B cell (primary cell): ENCODE data around the gene PAEP. TPM values are rescaled to one million over a fixed set of nuclear protein-coding genes. Genes with fewer than 3 reads are reported as not detected.
"Not testable (repeated sequence)": the region's sequence is repeated elsewhere in the genome, so short reads cannot be mapped to it uniquely, and the experiment has no call there.

ENCODE experiments used
- ATAC-seq: fragments of 200-7000 bp; cut with Tn5 transposase; one replicate; pipeline ENCODE4 v1.10.0; 2021; ENCODE audit warnings: low read depth, mild to moderate bottlenecking, moderate number of reproducible peaks, moderate library complexity
- CTCF ChIA-PET: fragments of 350-600 bp; sonication (Branson Sonifier 250); formaldehyde crosslinking; loops from one replicate; lab custom pipeline; 2021; ENCODE audit warnings: antibody characterized with exemption, inconsistent platforms; lab: Charles Lee
- POLR2A ChIA-PET: fragments of 350-600 bp; sonication (Branson Sonifier 250); formaldehyde crosslinking; loops from one replicate; lab custom pipeline; 2021; ENCODE audit warnings: antibody characterized with exemption; lab: Charles Lee
- DNase-seq: peaks from one replicate; pipeline ENCODE4 v3.0.0; 2013
- H2AFZ ChIP-seq: 2 replicates; pipeline ENCODE4 v1.6.1; 2012; ENCODE audit warnings: mild to moderate bottlenecking, low read depth, low read length; ENCODE audit not compliant: insufficient read depth, poor library complexity, severe bottlenecking
- H3K27ac ChIP-seq, 2 donors: 1 replicate in 1 of 2; 2 replicates in 1 of 2; pipeline ENCODE4 v1.5.1; 2012 to 2013; ENCODE audit warnings: low read length in 2 of 2, mild to moderate bottlenecking in 2 of 2, moderate library complexity in 1 of 2
- H3K27me3 ChIP-seq, 4 experiments: fragments of 200-600 bp in 1 of 4; sonication (generic) in 1 of 4; replicated peaks in 1 of 4; 1 replicate in 2 of 4; 2 replicates in 2 of 4; pipeline versions ENCODE4 v1.6.1 to v1.7.0; 2013 to 2016; ENCODE audit warnings: low read length in 3 of 4, mild to moderate bottlenecking in 2 of 4, mixed read lengths in 1 of 4, moderate library complexity in 1 of 4; ENCODE audit not compliant: insufficient read depth in 4 of 4, control insufficient read depth in 3 of 4; ENCODE audit errors: control extremely low read depth in 1 of 4
- H3K36me3 ChIP-seq, 2 experiments: replicated peaks in 1 of 2; 1 replicate in 1 of 2; 2 replicates in 1 of 2; pipeline versions ENCODE4 v1.6.1 to v1.7.1; 2013; ENCODE audit warnings: low read length in 1 of 2; ENCODE audit not compliant: insufficient read depth in 2 of 2, control insufficient read depth in 1 of 2; ENCODE audit errors: control extremely low read depth in 1 of 2, extremely low read depth in 1 of 2
- H3K4me1 ChIP-seq, 2 donors: fragments of 200-600 bp in 1 of 2; sonication (generic) in 1 of 2; 1 replicate in 1 of 2; 2 replicates in 1 of 2; pipeline versions ENCODE4 v1.5.1 to v1.6.1; 2013 to 2017; ENCODE audit warnings: low read length in 2 of 2; ENCODE audit not compliant: control insufficient read depth in 2 of 2, insufficient read depth in 2 of 2
- H3K4me2 ChIP-seq: replicated peaks from 2 replicates; pipeline ENCODE3; 2012; ENCODE audit warnings: mild to moderate bottlenecking, low read depth, low read length; ENCODE audit not compliant: poor library complexity, severe bottlenecking
- H3K4me3 ChIP-seq, 5 experiments: fragments of 200-600 bp in 1 of 5; sonication (generic) in 1 of 5; 1 replicate in 3 of 5; 2 replicates in 2 of 5; pipeline versions ENCODE4 v1.5.1 to v1.7.0; 2011 to 2016; ENCODE audit warnings: low read length in 4 of 5, mild to moderate bottlenecking in 4 of 5, low read depth in 2 of 5, control low read depth in 1 of 5, moderate library complexity in 1 of 5; ENCODE audit not compliant: insufficient read depth in 1 of 5; ENCODE audit errors: control extremely low read depth in 1 of 5, extremely low read depth in 1 of 5
- H3K79me2 ChIP-seq: fragments of 200-600 bp; sonication (generic); one replicate; pipeline ENCODE4 v1.6.0; 2016; ENCODE audit warnings: low read length; ENCODE audit not compliant: control insufficient read depth, insufficient read depth
- H3K9ac ChIP-seq: fragments of 200-600 bp; sonication (generic); 2 replicates; pipeline ENCODE4 v1.6.1; 2017; ENCODE audit warnings: mild to moderate bottlenecking, low read length, moderate library complexity
- H3K9me3 ChIP-seq, 3 donors: one replicate each; pipeline versions ENCODE4 v1.6.1 to v1.7.1; 2013; ENCODE audit warnings: low read length in 2 of 3; ENCODE audit not compliant: control insufficient read depth in 2 of 3, insufficient read depth in 1 of 3; ENCODE audit errors: control extremely low read depth in 1 of 3
- H4K20me1 ChIP-seq: 2 replicates; pipeline ENCODE4 v1.6.0; 2012; ENCODE audit warnings: mild to moderate bottlenecking, low read length; ENCODE audit not compliant: insufficient read depth, control insufficient read depth, poor library complexity, severe bottlenecking
- H3K27ac Mint-ChIP-seq: one replicate; pipeline ENCODE4 v1.8.0; 2021; ENCODE audit warnings: mixed read lengths
- H3K27me3 Mint-ChIP-seq: one replicate; pipeline ENCODE4 v1.8.0; 2021; ENCODE audit warnings: mixed read lengths
- H3K4me1 Mint-ChIP-seq: one replicate; pipeline ENCODE4 v1.8.0; 2021; ENCODE audit warnings: mixed read lengths
- H3K4me3 Mint-ChIP-seq: one replicate; pipeline ENCODE4 v1.8.0; 2021; ENCODE audit warnings: mixed read lengths
- H3K9me3 Mint-ChIP-seq: one replicate; pipeline ENCODE4 v1.8.0; 2022; ENCODE audit warnings: mixed read lengths; ENCODE audit not compliant: insufficient read depth
- EZH2 ChIP-seq: IDR thresholded peaks from 2 replicates; pipeline ENCODE4 v1.6.1; 2012; ENCODE audit warnings: borderline replicate concordance, low read depth, mild to moderate bottlenecking, moderate library complexity, low read length; ENCODE audit not compliant: insufficient read depth, poor library complexity, severe bottlenecking
- WGBS: methylation state at CpG from one replicate; pipeline ENCODE4 v1.1.5; 2013; ENCODE audit warnings: missing lambda C conversion rate; ENCODE audit not compliant: insufficient coverage; 5-methylcytosine and 5-hydroxymethylcytosine counted together
- intact Hi-C: fragments of 100-400 bp; cut with micrococcal nuclease; formaldehyde crosslinking; loops from one replicate; pipeline ENCODE4 v1.10.0; 2022
- polyA plus RNA-seq: library from polyadenylated mRNA; depleted of rRNA; stranded (reverse); fragments of >200 nt; gene quantifications from 2 replicates; pipeline ENCODE4 v1.2.3, GENCODE V29; 2012
- total RNA-seq, 2 donors: library from RNA; stranded (reverse); fragments of 120-200 nt in 1 of 2; gene quantifications; 1 replicate in 1 of 2; 2 replicates in 1 of 2; pipeline versions ENCODE4 v1.2.3 to v1.2.4, GENCODE V29; 2013 to 2022
- TF ChIP-seq, protein P1 (sequence below): fragments of 200-600 bp; IDR thresholded peaks from one replicate; pipeline ENCODE4 v1.8.0; 2022; ENCODE audit warnings: antibody characterized with exemption, mild to moderate bottlenecking

The PAEP gene
- total and polyA plus RNA-seq, 2 donors (not counting 1 experiment from before 2014, with no cell fraction given), result not detected

DNA sequence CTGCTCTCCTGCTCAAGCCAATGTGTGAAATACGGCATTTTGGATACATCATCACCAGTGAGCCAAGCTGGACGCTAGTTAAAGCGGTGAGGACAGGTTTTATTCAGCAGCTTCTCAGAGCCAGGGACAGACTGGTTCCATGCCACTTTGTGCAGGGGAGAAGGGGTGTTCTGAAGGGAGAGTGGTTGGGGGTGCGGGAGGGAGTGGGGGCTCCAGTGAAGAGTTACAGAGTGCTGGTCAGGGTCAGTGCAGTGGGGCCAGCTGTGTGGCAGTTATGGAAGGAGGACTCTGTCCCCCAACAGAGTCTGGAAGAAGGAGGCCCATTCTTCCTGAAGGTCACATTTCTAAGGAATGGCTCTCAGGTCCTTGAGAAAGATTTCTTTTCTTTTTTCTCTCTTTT lies 26.7 kb upstream of the PAEP start:
- H3K4me2 ChIP-seq, H3K9me3 Mint-ChIP-seq, H3K79me2 ChIP-seq, H3K27ac Mint-ChIP-seq, H3K9me3 ChIP-seq, CTCF ChIA-PET, H4K20me1 ChIP-seq, H3K36me3 ChIP-seq, intact Hi-C loops, DNase-seq, H3K4me3 ChIP-seq, H3K9ac ChIP-seq, H3K27ac ChIP-seq, ATAC-seq, H2AFZ ChIP-seq, H3K4me1 ChIP-seq, H3K4me1 Mint-ChIP-seq, H3K4me3 Mint-ChIP-seq, POLR2A ChIA-PET, H3K27me3 ChIP-seq: not testable (repeated sequence)
- H3K27me3 Mint-ChIP-seq, result peaks cover 44% of the 10 kb centered on the region
- 85% methylated on average over 4 of the region's 4 CpGs for WGBS

- H3K4me3 Mint-ChIP-seq, H2AFZ ChIP-seq, DNase-seq, H3K9me3 Mint-ChIP-seq, H3K79me2 ChIP-seq, H3K4me2 ChIP-seq, H3K9ac ChIP-seq, ATAC-seq, H3K36me3 ChIP-seq, H3K27ac Mint-ChIP-seq, H4K20me1 ChIP-seq, H3K9me3 ChIP-seq, H3K27me3 ChIP-seq, H3K4me3 ChIP-seq, H3K4me1 ChIP-seq, POLR2A ChIA-PET, H3K27ac ChIP-seq, CTCF ChIA-PET, H3K4me1 Mint-ChIP-seq, intact Hi-C loops: not testable (repeated sequence)
- WGBS, result 86% methylated on average over 6 of the region's 13 CpGs
- peaks cover 43% of the 10 kb centered on the region for H3K27me3 Mint-ChIP-seq
These were observed 25.9 kb upstream of the PAEP start for GRCh38 chr9:135535631-135536030.

GRCh38 chr9:135536216-135536615 lies 25.3 kb upstream of the PAEP start:
- no peak overlapping the region for H3K27ac ChIP-seq
- intact Hi-C loops, result no loop called here
- no peaks in the 10 kb centered on the region for H3K4me1 ChIP-seq
- H3K9me3 ChIP-seq, result no peaks in the 10 kb centered on the region
- Mint-ChIP-seq H3K9me3 (no peaks in the 10 kb centered on the region), H3K27me3 (peaks cover 43% of the 10 kb centered on the region), H3K4me1 (no peaks in the 10 kb centered on the region), H3K4me3 (no peak overlapping the region), H3K27ac (no peak overlapping the region)
- no peaks in the 10 kb centered on the region for H3K27me3 ChIP-seq
- H4K20me1 ChIP-seq, result no peaks in the 10 kb centered on the region
- ChIA-PET CTCF (no interaction called here), POLR2A (no interaction called here)
- H3K79me2 ChIP-seq, result no peaks in the 10 kb centered on the region
- H3K4me3 ChIP-seq, result no peak overlapping the region
- H2AFZ ChIP-seq, result no peak overlapping the region
- TF ChIP-seq, protein P1, sequence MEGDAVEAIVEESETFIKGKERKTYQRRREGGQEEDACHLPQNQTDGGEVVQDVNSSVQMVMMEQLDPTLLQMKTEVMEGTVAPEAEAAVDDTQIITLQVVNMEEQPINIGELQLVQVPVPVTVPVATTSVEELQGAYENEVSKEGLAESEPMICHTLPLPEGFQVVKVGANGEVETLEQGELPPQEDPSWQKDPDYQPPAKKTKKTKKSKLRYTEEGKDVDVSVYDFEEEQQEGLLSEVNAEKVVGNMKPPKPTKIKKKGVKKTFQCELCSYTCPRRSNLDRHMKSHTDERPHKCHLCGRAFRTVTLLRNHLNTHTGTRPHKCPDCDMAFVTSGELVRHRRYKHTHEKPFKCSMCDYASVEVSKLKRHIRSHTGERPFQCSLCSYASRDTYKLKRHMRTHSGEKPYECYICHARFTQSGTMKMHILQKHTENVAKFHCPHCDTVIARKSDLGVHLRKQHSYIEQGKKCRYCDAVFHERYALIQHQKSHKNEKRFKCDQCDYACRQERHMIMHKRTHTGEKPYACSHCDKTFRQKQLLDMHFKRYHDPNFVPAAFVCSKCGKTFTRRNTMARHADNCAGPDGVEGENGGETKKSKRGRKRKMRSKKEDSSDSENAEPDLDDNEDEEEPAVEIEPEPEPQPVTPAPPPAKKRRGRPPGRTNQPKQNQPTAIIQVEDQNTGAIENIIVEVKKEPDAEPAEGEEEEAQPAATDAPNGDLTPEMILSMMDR, result no peak
- TF ChIP-seq EZH2, result no peak
- H3K36me3 ChIP-seq, result no peaks in the 10 kb centered on the region
- no peak overlapping the region for H3K4me2 ChIP-seq
- DNase-seq (no peak), ATAC-seq (no peak)
- 65% methylated on average over 8 of the region's 8 CpGs for WGBS
- no peak overlapping the region for H3K9ac ChIP-seq
